ENCODE results near the gene LY6G5C.

Gene LY6G5C

DNA sequence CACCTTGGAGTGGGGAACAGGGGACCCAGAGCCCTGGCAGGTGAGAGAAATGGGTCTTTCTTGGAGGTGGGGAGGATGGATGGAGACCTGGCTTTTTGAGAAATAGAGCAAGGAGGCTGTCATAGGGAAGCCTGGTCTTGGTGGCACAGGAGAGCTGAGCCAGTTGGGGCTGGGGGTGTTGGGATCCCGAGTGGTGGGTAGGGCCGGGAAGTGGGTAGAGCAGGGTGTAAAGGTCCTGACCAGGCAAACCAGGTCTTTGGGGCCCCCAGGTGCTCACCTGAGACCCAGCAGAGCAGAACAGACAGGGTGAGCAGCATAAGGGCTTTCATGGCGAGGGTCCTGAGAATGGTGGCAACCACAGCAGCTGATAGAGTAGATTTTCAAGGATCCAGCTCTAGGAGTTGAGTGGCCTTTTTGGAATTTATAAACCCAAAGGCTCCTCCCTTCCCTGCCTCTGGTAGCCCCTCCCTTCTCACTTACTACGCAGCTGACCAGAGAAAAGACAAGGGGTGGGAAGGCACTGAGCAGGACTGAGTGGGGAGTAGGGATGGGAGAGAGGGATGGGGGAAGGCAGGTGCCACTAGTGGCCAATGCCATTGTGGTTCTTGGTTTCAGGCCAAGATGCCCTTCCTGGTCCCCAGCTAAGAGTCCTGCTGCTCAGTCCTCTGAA, 40.6 kb upstream of the LY6G5C start, which contains the start of gene LY6G6C:
Gene LY6G6C (minus strand): TSS at position 396 of the 670 bp plus-strand sequence. CDS start 67 bp downstream, at position 329.
- H3K79me2 ChIP-seq (ENCODE audit: insufficient read depth, low read depth) = no peaks in the 10 kb centered on the region
- TF ChIP-seq, protein P1, sequence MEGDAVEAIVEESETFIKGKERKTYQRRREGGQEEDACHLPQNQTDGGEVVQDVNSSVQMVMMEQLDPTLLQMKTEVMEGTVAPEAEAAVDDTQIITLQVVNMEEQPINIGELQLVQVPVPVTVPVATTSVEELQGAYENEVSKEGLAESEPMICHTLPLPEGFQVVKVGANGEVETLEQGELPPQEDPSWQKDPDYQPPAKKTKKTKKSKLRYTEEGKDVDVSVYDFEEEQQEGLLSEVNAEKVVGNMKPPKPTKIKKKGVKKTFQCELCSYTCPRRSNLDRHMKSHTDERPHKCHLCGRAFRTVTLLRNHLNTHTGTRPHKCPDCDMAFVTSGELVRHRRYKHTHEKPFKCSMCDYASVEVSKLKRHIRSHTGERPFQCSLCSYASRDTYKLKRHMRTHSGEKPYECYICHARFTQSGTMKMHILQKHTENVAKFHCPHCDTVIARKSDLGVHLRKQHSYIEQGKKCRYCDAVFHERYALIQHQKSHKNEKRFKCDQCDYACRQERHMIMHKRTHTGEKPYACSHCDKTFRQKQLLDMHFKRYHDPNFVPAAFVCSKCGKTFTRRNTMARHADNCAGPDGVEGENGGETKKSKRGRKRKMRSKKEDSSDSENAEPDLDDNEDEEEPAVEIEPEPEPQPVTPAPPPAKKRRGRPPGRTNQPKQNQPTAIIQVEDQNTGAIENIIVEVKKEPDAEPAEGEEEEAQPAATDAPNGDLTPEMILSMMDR (conservative IDR thresholded peaks at IDR 0.05; ENCODE audit: low read depth, low read length) = no peak
- H3K36me3 ChIP-seq (ENCODE audit: insufficient read depth) = no peaks in the 10 kb centered on the region
- no peak within 1 kb of the TSS for H3K27ac ChIP-seq
- H4K20me1 ChIP-seq (ENCODE audit: insufficient read depth) = no peaks in the 10 kb centered on the region
- no peak within 1 kb of the TSS for H3K9ac ChIP-seq
- H3K4me2 ChIP-seq = no peak within 1 kb of the TSS
- no peaks in the 10 kb centered on the region for H3K4me1 ChIP-seq (ENCODE audit: low read depth, poor library complexity, severe bottlenecking)
- no peak within 1 kb of the TSS for H3K4me3 ChIP-seq (IDR thresholded peaks at IDR 0.05; ENCODE audit: insufficient read depth, low read depth, low read length)
- no peaks in the 10 kb centered on the region; the same call in 1 of the 2 replicates for H3K27me3 ChIP-seq (ENCODE audit: insufficient read depth, low read depth)
- no peak within 1 kb of the TSS for H2AFZ ChIP-seq (ENCODE audit: low read depth)

DNA sequence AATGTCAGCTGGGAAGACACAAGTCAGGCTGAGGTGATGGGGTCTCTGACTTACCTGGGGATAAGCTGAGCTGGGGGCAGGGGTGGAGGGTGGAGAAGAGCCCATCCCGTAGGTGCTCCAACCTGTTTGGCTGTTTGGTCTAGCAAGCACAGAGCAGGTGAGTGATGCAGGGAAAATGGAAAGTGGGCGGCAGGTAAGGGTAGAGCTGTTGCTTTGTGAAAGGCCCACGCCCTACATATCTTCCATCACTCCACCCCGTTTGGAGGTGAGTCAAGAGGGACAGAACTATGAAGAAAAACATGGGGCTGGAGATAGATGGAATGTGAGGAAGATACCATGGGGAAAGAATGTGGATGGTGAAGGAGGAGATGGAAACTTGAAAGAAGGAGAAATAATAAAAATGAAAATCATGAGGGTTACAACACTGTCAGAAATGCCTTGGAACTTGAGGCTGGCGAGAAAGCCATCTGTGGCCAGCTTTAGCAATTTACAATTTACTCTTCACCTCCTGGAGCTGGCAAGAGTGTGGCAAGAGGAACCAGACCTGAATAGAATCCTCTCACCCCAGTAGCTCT, 39.4 kb upstream of the LY6G5C start:
- Histone ChIP-seq H3K36me3 (ENCODE audit: insufficient read depth) (no peaks in the 10 kb centered on the region), H4K20me1 (ENCODE audit: insufficient read depth) (no peaks in the 10 kb centered on the region), H3K4me3 (IDR thresholded peaks at IDR 0.05; ENCODE audit: insufficient read depth, low read depth, low read length) (no peak overlapping the region), H3K9ac (no peak overlapping the region), H2AFZ (ENCODE audit: low read depth) (no peak overlapping the region), H3K4me1 (ENCODE audit: low read depth, poor library complexity, severe bottlenecking) (no peaks in the 10 kb centered on the region), H3K27ac (no peak overlapping the region), H3K4me2 (no peak overlapping the region), H3K79me2 (ENCODE audit: insufficient read depth, low read depth) (no peaks in the 10 kb centered on the region), H3K27me3 (ENCODE audit: insufficient read depth, low read depth) (no peaks in the 10 kb centered on the region; the same call in 1 of the 2 replicates)
- TF ChIP-seq, protein P1 (conservative IDR thresholded peaks at IDR 0.05; ENCODE audit: low read depth, low read length) = no peak

- H3K4me2 ChIP-seq = no peak overlapping the region
- no peaks in the 10 kb centered on the region for H3K36me3 ChIP-seq (ENCODE audit: insufficient read depth)
- no peaks in the 10 kb centered on the region for H4K20me1 ChIP-seq (ENCODE audit: insufficient read depth)
- no peak overlapping the region for H3K27ac ChIP-seq
- no peak overlapping the region for H2AFZ ChIP-seq (ENCODE audit: low read depth)
- no peaks in the 10 kb centered on the region; the same call in 1 of the 2 replicates for H3K27me3 ChIP-seq (ENCODE audit: insufficient read depth, low read depth)
- H3K4me1 ChIP-seq (ENCODE audit: low read depth, poor library complexity, severe bottlenecking) = no peaks in the 10 kb centered on the region
- H3K79me2 ChIP-seq (ENCODE audit: insufficient read depth, low read depth) = no peaks in the 10 kb centered on the region
- H3K9ac ChIP-seq = no peak overlapping the region
- H3K4me3 ChIP-seq (IDR thresholded peaks at IDR 0.05; ENCODE audit: insufficient read depth, low read depth, low read length) = no peak overlapping the region
- TF ChIP-seq, protein P1 (conservative IDR thresholded peaks at IDR 0.05; ENCODE audit: low read depth, low read length) = no peak
Observed at GRCh38 chr6:31719001-31719400, 38.1 kb upstream of the LY6G5C start.

DNA sequence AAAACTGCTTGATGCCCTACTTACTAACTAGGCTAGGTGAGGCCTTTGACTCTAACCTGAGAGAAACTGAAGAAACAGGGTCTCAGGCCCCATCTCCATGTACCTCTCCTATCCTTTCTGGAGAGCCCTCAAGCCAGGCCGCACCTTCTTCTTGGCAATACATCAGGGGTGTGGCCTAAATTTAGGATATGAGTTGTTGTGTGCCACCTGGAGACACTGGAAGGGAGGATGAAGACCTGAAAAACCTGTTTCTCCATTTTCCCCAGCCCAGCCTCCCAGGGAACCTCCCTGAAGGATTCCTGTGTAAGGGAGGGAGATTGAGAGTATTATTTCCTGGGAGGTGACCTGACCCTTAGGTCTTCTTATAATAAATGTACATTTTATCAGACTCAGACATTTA, 37.4 kb upstream of the LY6G5C start:
- Histone ChIP-seq H3K4me1 (ENCODE audit: low read depth, poor library complexity, severe bottlenecking) (no peaks in the 10 kb centered on the region), H3K27me3 (ENCODE audit: insufficient read depth, low read depth) (no peaks in the 10 kb centered on the region; the same call in 1 of the 2 replicates), H3K9ac (no peak overlapping the region), H3K79me2 (ENCODE audit: insufficient read depth, low read depth) (no peaks in the 10 kb centered on the region), H3K4me2 (no peak overlapping the region), H4K20me1 (ENCODE audit: insufficient read depth) (no peaks in the 10 kb centered on the region), H3K4me3 (IDR thresholded peaks at IDR 0.05; ENCODE audit: insufficient read depth, low read depth, low read length) (no peak overlapping the region), H3K27ac (no peak overlapping the region), H3K36me3 (ENCODE audit: insufficient read depth) (no peaks in the 10 kb centered on the region), H2AFZ (ENCODE audit: low read depth) (no peak overlapping the region)
- TF ChIP-seq, protein P1 (conservative IDR thresholded peaks at IDR 0.05; ENCODE audit: low read depth, low read length) = no peak
